Measurements from ENCODE around the gene PDE1A. TPM values are rescaled to one million over a fixed set of nuclear protein-coding genes. Genes with fewer than 3 reads are reported as not detected.
A peak's percentile ranks its signal among the peaks of the same experiment; 100 is the strongest.

Gene PDE1A
- total and polyA plus RNA-seq, 2 of the 13 experiments (the other 11 are each of a cell fraction or from before 2014, with no cell fraction given) = not detected

GRCh38 chr2:182358601-182359000 lies 68.2 kb downstream of the PDE1A start:
- ChIA-PET POLR2A (no interaction called here), CTCF (ENCODE audit: low intra/inter-chr PET ratio, low total read pairs) (no interaction called here)
- no peak for FAIRE-seq
- H3K4me1 ChIP-seq (ENCODE audit: insufficient read depth, low read length) = no peaks in the 10 kb centered on the region
- no peaks in the 10 kb centered on the region for H4K20me1 ChIP-seq (ENCODE audit: insufficient read depth, low read length)
- DNase-seq (ENCODE audit: low spot score) = no peak
- H3K4me2 ChIP-seq (ENCODE audit: low read depth, low read length) = no peak overlapping the region
- under 1% methylated on average over 3 of the region's 3 CpGs for WGBS (ENCODE audit: low lambda C conversion rate)
- TF ChIP-seq CHCHD3 (CRISPR knock-in tag; IDR thresholded peaks at IDR 0.05) (no peak), SAP130 (CRISPR knock-in tag; IDR thresholded peaks at IDR 0.05; ENCODE audit: low read depth) (no peak), ELF4 (CRISPR knock-in tag; IDR thresholded peaks at IDR 0.05; ENCODE audit: borderline replicate concordance) (no peak), PHF5A (CRISPR knock-in tag; IDR thresholded peaks at IDR 0.05; ENCODE audit: low read depth, unreplicated experiment) (no peak), REPIN1 (CRISPR knock-in tag; IDR thresholded peaks at IDR 0.05; ENCODE audit: borderline replicate concordance, low read depth) (no peak), ZNF20 (CRISPR knock-in tag; IDR thresholded peaks at IDR 0.05) (no peak), HNRNPL (IDR thresholded peaks at IDR 0.05; ENCODE audit: low read depth, low read length) (no peak)
- ATAC-seq = no peak
- no peaks in the 10 kb centered on the region for H3K79me2 ChIP-seq (ENCODE audit: insufficient read depth, low read length)
- H3K27ac ChIP-seq (ENCODE audit: extremely low read length, insufficient read depth, low read length) = no peak overlapping the region
- no TSS peak for BruUV-seq (replicated peaks)
- no peak overlapping the region for H2AFZ ChIP-seq (ENCODE audit: low read length)
- no peaks in the 10 kb centered on the region for H3K9me3 ChIP-seq (ENCODE audit: low read length)
- H3K36me3 ChIP-seq (replicated peaks in 1 of 2; ENCODE audit: control insufficient read depth in 1 of 2, insufficient read depth in 2 of 2, low read length in 2 of 2) = no peaks in the 10 kb centered on the region
- H3K27me3 ChIP-seq (ENCODE audit: control insufficient read depth in 1 of 2, insufficient read depth in 2 of 2, low read length in 2 of 2) = no peaks in the 10 kb centered on the region
- no peak overlapping the region for H3K4me3 ChIP-seq (replicated peaks in 1 of 3; ENCODE audit: insufficient read depth in 1 of 3, low read depth in 2 of 3, low read length in 3 of 3)
- no peak overlapping the region for H3K9ac ChIP-seq (ENCODE audit: insufficient read depth, low read depth, low read length)
- intact Hi-C loops (cut with micrococcal nuclease; ENCODE audit: unreplicated experiment) (no loop called here), in situ Hi-C loops (cut with HindIII; ENCODE audit: extremely low pct_ligation_motif_present, low pct_unique_long_range_greater_than_20kb) (no loop called here)

- POLR2A ChIA-PET = no interaction called here
- no peak for DNase-seq (ENCODE audit: low spot score)
- intact Hi-C loops (cut with micrococcal nuclease; ENCODE audit: unreplicated experiment) = no loop called here
- TF ChIP-seq SUZ12 (IDR thresholded peaks at IDR 0.05; ENCODE audit: low read depth, low read length) (no peak), CEBPB (IDR thresholded peaks at IDR 0.05; ENCODE audit: borderline replicate concordance, low read depth, low read length) (peak; percentile 49), NFAT5 (CRISPR knock-in tag; IDR thresholded peaks at IDR 0.05) (no peak)
- Histone ChIP-seq H3K27me3 (ENCODE audit: control insufficient read depth in 1 of 2, insufficient read depth in 2 of 2, low read length in 2 of 2) (no peaks in the 10 kb centered on the region), H3K4me2 (ENCODE audit: low read depth, low read length) (no peak overlapping the region), H3K9me3 (ENCODE audit: low read length) (no peaks in the 10 kb centered on the region), H3K4me1 (ENCODE audit: insufficient read depth, low read length) (no peaks in the 10 kb centered on the region), H3K79me2 (ENCODE audit: insufficient read depth, low read length) (no peaks in the 10 kb centered on the region), H3K4me3 (replicated peaks in 1 of 3; ENCODE audit: insufficient read depth in 1 of 3, low read depth in 2 of 3, low read length in 3 of 3) (no peak overlapping the region), H3K27ac (ENCODE audit: extremely low read length, insufficient read depth, low read length) (no peak overlapping the region), H4K20me1 (ENCODE audit: insufficient read depth, low read length) (no peaks in the 10 kb centered on the region), H3K36me3 (replicated peaks in 1 of 2; ENCODE audit: control insufficient read depth in 1 of 2, insufficient read depth in 2 of 2, low read length in 2 of 2) (no peaks in the 10 kb centered on the region), H2AFZ (ENCODE audit: low read length) (no peak overlapping the region), H3K9ac (ENCODE audit: insufficient read depth, low read depth, low read length) (no peak overlapping the region)
- no peak for ATAC-seq
- WGBS (ENCODE audit: low lambda C conversion rate) = 0% methylated on average over 1 of the region's 1 CpG
- BruUV-seq (replicated peaks) = no TSS peak
- FAIRE-seq = no peak
- in situ Hi-C loops (cut with HindIII; ENCODE audit: extremely low pct_ligation_motif_present, low pct_unique_long_range_greater_than_20kb) = no loop called here
- CTCF ChIA-PET (ENCODE audit: low intra/inter-chr PET ratio, low total read pairs) = no interaction called here
These were observed 71.0 kb downstream of the PDE1A start for GRCh38 chr2:182355815-182356214.

Measured in HepG2 (cell line).